ENCODE results near the gene EIF4E. TPM values are rescaled to one million over a fixed set of nuclear protein-coding genes. Genes with fewer than 3 reads are reported as not detected.

Gene EIF4E
- polyA plus RNA-seq, 1 experiment = 94.7 TPM

- ChIA-PET POLR2A (no interaction called here), CTCF (no interaction called here)
- no peak for DNase-seq (ENCODE audit: low read depth, low spot score)
- no peaks in the 10 kb centered on the region for H3K27me3 ChIP-seq (ENCODE audit: control insufficient read depth, insufficient read depth, low read length)
- no peak overlapping the region for H3K27ac ChIP-seq (ENCODE audit: low read depth, low read length)
- no peak for TF ChIP-seq CTCF (IDR thresholded peaks at IDR 0.05; ENCODE audit: low read depth, low read length)
- H3K4me3 ChIP-seq (ENCODE audit: low read depth, low read length) = no peak overlapping the region
- H3K9me3 ChIP-seq (ENCODE audit: control insufficient read depth, insufficient read depth, low read length) = no peaks in the 10 kb centered on the region
Observed at GRCh38 chr4:98908182-98908581, 20.8 kb downstream of the EIF4E start.

GRCh38 chr4:98905839-98906238 lies 23.1 kb downstream of the EIF4E start:
- no peak overlapping the region for H3K4me3 ChIP-seq (ENCODE audit: low read depth, low read length)
- H3K9me3 ChIP-seq (ENCODE audit: control insufficient read depth, insufficient read depth, low read length) = no peaks in the 10 kb centered on the region
- no peak for DNase-seq (ENCODE audit: low read depth, low spot score)
- TF ChIP-seq CTCF (IDR thresholded peaks at IDR 0.05; ENCODE audit: low read depth, low read length) = no peak
- ChIA-PET POLR2A (no interaction called here), CTCF (interaction anchor here (1.6 kb wide), 1 partner anchor 89 kb away, joined by 6 read pairs; the partner anchor contains the start of gene METAP1)
- H3K27me3 ChIP-seq (ENCODE audit: control insufficient read depth, insufficient read depth, low read length) = no peaks in the 10 kb centered on the region
- H3K27ac ChIP-seq (ENCODE audit: low read depth, low read length) = no peak overlapping the region

- no peaks in the 10 kb centered on the region for H3K9me3 ChIP-seq (ENCODE audit: control insufficient read depth, insufficient read depth, low read length)
- H3K27me3 ChIP-seq (ENCODE audit: control insufficient read depth, insufficient read depth, low read length) = no peaks in the 10 kb centered on the region
- ChIA-PET CTCF (interaction anchor here (1.6 kb wide), 1 partner anchor 90 kb away, joined by 6 read pairs; the partner anchor contains the start of gene METAP1), POLR2A (no interaction called here)
- H3K4me3 ChIP-seq (ENCODE audit: low read depth, low read length) = no peak overlapping the region
- TF ChIP-seq CTCF (IDR thresholded peaks at IDR 0.05; ENCODE audit: low read depth, low read length) = no peak
- no peak overlapping the region for H3K27ac ChIP-seq (ENCODE audit: low read depth, low read length)
- no peak for DNase-seq (ENCODE audit: low read depth, low spot score)
Observed at GRCh38 chr4:98905297-98905696, 23.6 kb downstream of the EIF4E start.

- DNase-seq (ENCODE audit: low read depth, low spot score) = no peak
- no peak for TF ChIP-seq CTCF (IDR thresholded peaks at IDR 0.05; ENCODE audit: low read depth, low read length)
- ChIA-PET CTCF (no interaction called here), POLR2A (no interaction called here)
- H3K4me3 ChIP-seq (ENCODE audit: low read depth, low read length) = no peak overlapping the region
- H3K27ac ChIP-seq (ENCODE audit: low read depth, low read length) = no peak overlapping the region
- H3K9me3 ChIP-seq (ENCODE audit: control insufficient read depth, insufficient read depth, low read length) = no peaks in the 10 kb centered on the region
- no peaks in the 10 kb centered on the region for H3K27me3 ChIP-seq (ENCODE audit: control insufficient read depth, insufficient read depth, low read length)
Observed at GRCh38 chr4:98903963-98904362, 25.0 kb downstream of the EIF4E start.

- ChIA-PET POLR2A (no interaction called here), CTCF (no interaction called here)
- H3K4me3 ChIP-seq (ENCODE audit: low read depth, low read length) = no peak overlapping the region
- H3K27me3 ChIP-seq (ENCODE audit: control insufficient read depth, insufficient read depth, low read length) = no peaks in the 10 kb centered on the region
- no peak for DNase-seq (ENCODE audit: low read depth, low spot score)
- no peak overlapping the region for H3K27ac ChIP-seq (ENCODE audit: low read depth, low read length)
- TF ChIP-seq CTCF (IDR thresholded peaks at IDR 0.05; ENCODE audit: low read depth, low read length) = no peak
- H3K9me3 ChIP-seq (ENCODE audit: control insufficient read depth, insufficient read depth, low read length) = no peaks in the 10 kb centered on the region
Observed at GRCh38 chr4:98903561-98903960, 25.4 kb downstream of the EIF4E start.

All from AG04450 (cell line).